NT2/D1 (cell line): ENCODE results near the gene FIS1.

Source experiments
- YY1 ChIP-seq: IDR thresholded peaks from 2 replicates; pipeline ENCODE4 v1.6.1; 2011; ENCODE audit not compliant: insufficient read length, insufficient read depth
- ZNF274 ChIP-seq: IDR thresholded peaks from 2 replicates; pipeline ENCODE4 v1.6.1; 2011; ENCODE audit warnings: mild to moderate bottlenecking, low read depth, low read length

DNA sequence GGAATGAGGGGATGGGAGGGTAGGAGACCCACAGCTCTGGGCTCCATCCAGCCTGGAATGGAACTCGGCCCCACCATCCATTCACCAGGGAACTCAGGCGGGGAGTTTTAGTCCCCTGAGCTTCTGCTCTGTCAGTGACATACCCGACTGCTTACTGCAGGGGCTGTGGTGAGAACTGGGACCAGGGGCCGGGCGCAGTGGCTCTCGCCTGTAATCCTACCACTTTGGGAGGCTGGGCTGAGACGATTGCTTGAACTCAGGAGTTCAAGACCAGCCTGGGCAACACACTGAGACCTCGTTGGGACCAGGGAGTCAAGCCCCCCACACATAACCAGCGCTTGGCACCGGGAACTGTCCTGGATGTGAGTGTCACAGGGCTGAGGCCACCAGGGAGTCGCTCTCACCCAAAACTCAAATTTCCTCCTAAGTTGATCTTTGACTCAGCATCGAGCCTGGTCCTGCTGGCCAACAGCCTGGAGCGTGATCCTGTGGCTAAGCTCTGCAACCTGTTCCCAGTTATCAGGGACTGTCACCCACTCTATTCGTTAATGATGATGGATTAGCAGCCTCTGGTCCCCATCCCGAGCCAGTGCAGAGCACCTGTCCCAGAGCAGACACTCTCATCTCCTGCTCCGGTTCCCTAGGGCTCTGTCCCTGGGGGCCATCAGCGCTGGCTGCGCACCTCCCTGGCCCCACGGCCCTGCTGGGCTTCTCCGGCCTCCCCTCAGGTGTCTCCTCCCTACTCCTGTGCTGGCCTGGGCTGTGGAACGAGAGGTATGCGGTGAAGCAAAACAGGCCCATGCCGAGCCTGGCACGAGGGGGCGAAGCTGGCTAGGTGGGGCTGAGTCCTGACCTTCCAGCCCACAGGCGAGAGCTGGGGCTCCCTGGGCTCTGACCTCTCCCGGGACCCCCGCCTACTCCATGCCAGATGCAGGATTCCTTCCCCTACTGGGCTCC, 6.4 kb downstream of the FIS1 start:
- TF ChIP-seq YY1 (no peak), ZNF274 (no peak)
